ENCODE measurements around the gene GPR137. TPM values are rescaled to one million over a fixed set of nuclear protein-coding genes. Genes with fewer than 3 reads are reported as not detected.

GPR137 gene
- total and polyA plus RNA-seq, 9 of the 15 experiments (the other 6 are each of a cell fraction or from before 2014, with no cell fraction given) = 0.32 to 26.7 (median 10.7) TPM

GRCh38 chr11:64268893-64269539, 16.6 kb upstream of the GPR137 start (continued):
- TF ChIP-seq FOXP4 (CRISPR knock-in tag; IDR thresholded peaks at IDR 0.05; ENCODE audit: borderline replicate concordance) (0 out of 2 replicates have a peak, but pooled peaks have one; percentile 6), E2F8 (IDR thresholded peaks at IDR 0.05; ENCODE audit: low read depth, partially characterized antibody) (peak; percentile 62), PRMT5 (CRISPR knock-in tag; IDR thresholded peaks at IDR 0.05) (no peak), NR0B1 (IDR thresholded peaks at IDR 0.05; ENCODE audit: partially characterized antibody) (no peak), RBM17 (IDR thresholded peaks at IDR 0.05; ENCODE audit: borderline replicate concordance, low read depth, low read length) (no peak), NR4A1 (CRISPR knock-in tag; IDR thresholded peaks at IDR 0.05) (no peak), NR4A1 (tag; IDR thresholded peaks at IDR 0.05) (no peak; the same call in 1 of the 2 replicates), DNMT1 (IDR thresholded peaks at IDR 0.05) (no peak), NR3C1 (CRISPR knock-in tag; IDR thresholded peaks at IDR 0.05) (no peak), TFAM (CRISPR knock-in tag; conservative IDR thresholded peaks at IDR 0.05) (no peak), AFF1 (IDR thresholded peaks at IDR 0.05; ENCODE audit: low read depth in 1 of 2, partially characterized antibody in 2 of 2) (peak; percentile 55), ZNF76 (CRISPR knock-in tag; IDR thresholded peaks at IDR 0.05; ENCODE audit: borderline replicate concordance) (no peak), SREBF2 (CRISPR knock-in tag; IDR thresholded peaks at IDR 0.05) (no peak), HMG20A (CRISPR knock-in tag; conservative IDR thresholded peaks at IDR 0.05) (no peak), ARHGAP35 (IDR thresholded peaks at IDR 0.05; ENCODE audit: partially characterized antibody) (no peak), PKNOX1 (IDR thresholded peaks at IDR 0.05) (peak; percentile 11; the same call in 1 of the 2 replicates)
